CD14-positive monocyte (primary cell): ENCODE results near the gene C5orf58. TPM values are rescaled to one million over a fixed set of nuclear protein-coding genes. Genes with fewer than 3 reads are reported as not detected.

Experiments used
- DNase-seq, 3 donors: peaks; one replicate each; pipeline ENCODE4 v3.0.0-alpha.2; 2011 to 2022
- H2AFZ ChIP-seq: 2 replicates; pipeline ENCODE4 v1.6.0; 2012; ENCODE audit warnings: mild to moderate bottlenecking, low read depth, low read length, inconsistent platforms; ENCODE audit not compliant: insufficient read depth, poor library complexity, severe bottlenecking
- H3K27ac ChIP-seq, 2 donors: 1 replicate in 1 of 2; 2 replicates in 1 of 2; pipeline ENCODE4 v1.5.1; 2012 to 2013; ENCODE audit warnings: low read length in 2 of 2, control low read depth in 1 of 2, inconsistent platforms in 1 of 2, low read depth in 1 of 2, mild to moderate bottlenecking in 1 of 2
- H3K27me3 ChIP-seq, 2 donors: one replicate each; pipeline versions ENCODE4 v1.6.0 to v1.6.1; 2011 to 2013; ENCODE audit warnings: low read length in 2 of 2; ENCODE audit not compliant: control insufficient read depth in 2 of 2, insufficient read depth in 2 of 2
- H3K36me3 ChIP-seq, 2 donors: replicated peaks in 1 of 2; 1 replicate in 1 of 2; 2 replicates in 1 of 2; pipeline versions ENCODE4 v1.5.1 to v1.6.1; 2012 to 2013; ENCODE audit warnings: low read length in 2 of 2, control low read depth in 1 of 2, inconsistent platforms in 1 of 2, mild to moderate bottlenecking in 1 of 2; ENCODE audit not compliant: insufficient read depth in 2 of 2, control insufficient read depth in 1 of 2
- H3K4me1 ChIP-seq, 2 donors: 1 replicate in 1 of 2; 2 replicates in 1 of 2; pipeline versions ENCODE4 v1.5.1 to v1.6.1; 2012 to 2013; ENCODE audit warnings: low read length in 2 of 2, control low read depth in 1 of 2, inconsistent platforms in 1 of 2, mild to moderate bottlenecking in 1 of 2, moderate library complexity in 1 of 2; ENCODE audit not compliant: insufficient read depth in 2 of 2, control insufficient read depth in 1 of 2
- H3K4me2 ChIP-seq: replicated peaks from 2 replicates; pipeline ENCODE3; 2012; ENCODE audit warnings: low read length, moderate library complexity, mild to moderate bottlenecking; ENCODE audit not compliant: poor library complexity, severe bottlenecking; ENCODE audit errors: extremely low read depth
- H3K4me3 ChIP-seq, 3 experiments: fragments of 200-600 bp in 1 of 3; sonication (generic) in 1 of 3; replicated peaks in 1 of 3; 1 replicate in 2 of 3; 2 replicates in 1 of 3; pipeline ENCODE4 v1.5.1; 2011 to 2013; ENCODE audit warnings: low read length in 3 of 3, mild to moderate bottlenecking in 3 of 3, control low read depth in 2 of 3, low read depth in 2 of 3, inconsistent platforms in 1 of 3, moderate library complexity in 1 of 3
- H3K79me2 ChIP-seq: 2 replicates; pipeline ENCODE4 v1.6.0; 2012; ENCODE audit warnings: mild to moderate bottlenecking, control low read depth, inconsistent platforms, low read length, moderate library complexity; ENCODE audit not compliant: insufficient read depth
- H3K9ac ChIP-seq: 2 replicates; pipeline ENCODE4 v1.6.0; 2017; ENCODE audit warnings: low read length, mild to moderate bottlenecking; ENCODE audit not compliant: insufficient read depth, poor library complexity, severe bottlenecking
- H3K9me3 ChIP-seq, 2 donors: replicated peaks in 1 of 2; 1 replicate in 1 of 2; 2 replicates in 1 of 2; pipeline versions ENCODE4 v1.5.1 to v1.6.1; 2012 to 2013; ENCODE audit warnings: low read length in 2 of 2, control low read depth in 1 of 2; ENCODE audit not compliant: control insufficient read depth in 1 of 2, insufficient read depth in 1 of 2
- H4K20me1 ChIP-seq: 2 replicates; pipeline ENCODE4 v1.6.0; 2012; ENCODE audit warnings: mild to moderate bottlenecking, low read length, control low read depth, moderate library complexity; ENCODE audit not compliant: insufficient read depth
- H3K27ac Mint-ChIP-seq, 7 donors: one replicate each; pipeline ENCODE4 v1.8.0; 2020; ENCODE audit warnings: mild to moderate bottlenecking in 7 of 7, mixed read lengths in 7 of 7, moderate library complexity in 6 of 7, inconsistent platforms in 2 of 7
- H3K27me3 Mint-ChIP-seq, 3 donors: one replicate each; pipeline ENCODE4 v1.8.0; 2021 to 2022; ENCODE audit warnings: low read depth in 3 of 3, mild to moderate bottlenecking in 3 of 3, mixed read lengths in 3 of 3, moderate library complexity in 3 of 3, inconsistent platforms in 1 of 3
- H3K36me3 Mint-ChIP-seq, 2 donors: one replicate each; pipeline ENCODE4 v1.8.0; 2020; ENCODE audit warnings: mixed read lengths in 2 of 2, inconsistent platforms in 1 of 2, mild to moderate bottlenecking in 1 of 2
- H3K4me1 Mint-ChIP-seq: one replicate; pipeline ENCODE4 v1.8.0; 2020; ENCODE audit warnings: mild to moderate bottlenecking, mixed read lengths
- H3K4me3 Mint-ChIP-seq, 2 donors: one replicate each; pipeline ENCODE4 v1.8.0; 2020; ENCODE audit warnings: mild to moderate bottlenecking in 2 of 2, mixed read lengths in 2 of 2, moderate library complexity in 1 of 2
- H3K9me3 Mint-ChIP-seq, 7 donors: one replicate each; pipeline ENCODE4 v1.8.0; 2020 to 2022; ENCODE audit warnings: mixed read lengths in 7 of 7, mild to moderate bottlenecking in 6 of 7, moderate library complexity in 6 of 7, inconsistent platforms in 2 of 7
- CTCF ChIP-seq: fragments of 200-600 bp; IDR thresholded peaks from one replicate; pipeline ENCODE4 v1.8.0; 2022; ENCODE audit warnings: antibody characterized with exemption, mild to moderate bottlenecking
- WGBS: methylation state at CpG from one replicate; pipeline ENCODE4 v1.1.5; 2013; ENCODE audit warnings: missing lambda C conversion rate; ENCODE audit not compliant: insufficient coverage; 5-methylcytosine and 5-hydroxymethylcytosine counted together
- intact Hi-C, 2 donors: fragments of 100-400 bp; cut with micrococcal nuclease; formaldehyde crosslinking; loops; one replicate each; pipeline versions ENCODE4 v1.15.0 to v1.15.1; 2023
- polyA plus RNA-seq, 3 donors: library from polyadenylated mRNA; depleted of rRNA in 1 of 3; unstranded in 2 of 3; stranded (reverse) in 1 of 3; fragments of 300-500 nt in 2 of 3; fragments of >200 nt in 1 of 3; fragmentation: Illumina TruSeq in 2 of 3; gene quantifications; 1 replicate in 2 of 3; 2 replicates in 1 of 3; pipeline ENCODE4 v1.2.3, GENCODE V29; 2012 to 2021

C5orf58 gene
- polyA plus RNA-seq, 3 donors: 0.46 TPM; not detected in 2

- H3K9me3 Mint-ChIP-seq: no peaks in the 10 kb centered on the region
- H3K9ac ChIP-seq: no peak overlapping the region
- 100% methylated on average over 1 of the region's 1 CpG for WGBS
- no peaks in the 10 kb centered on the region for H3K9me3 ChIP-seq
- peaks cover 100% of the 10 kb centered on the region for H4K20me1 ChIP-seq
- peaks cover 5% of the 10 kb centered on the region for H3K79me2 ChIP-seq
- no peak overlapping the region for H2AFZ ChIP-seq
- no peak overlapping the region for H3K4me3 ChIP-seq
- peaks cover 100% of the 10 kb centered on the region in 2 donors for H3K36me3 ChIP-seq
- no peaks in the 10 kb centered on the region for H3K27me3 ChIP-seq
- H3K4me1 ChIP-seq: no peaks in the 10 kb centered on the region
- intact Hi-C loops: no loop called here
- no peak overlapping the region for H3K4me2 ChIP-seq
- no peak for TF ChIP-seq CTCF
- H3K36me3 Mint-ChIP-seq: peaks cover 97 to 99% of the 10 kb centered on the region in 2 donors
- no peak overlapping the region for H3K4me3 Mint-ChIP-seq
- H3K4me1 Mint-ChIP-seq: no peaks in the 10 kb centered on the region
- H3K27ac ChIP-seq: peak overlapping the region in 1 of 2 donors; percentile 26
- no peak for DNase-seq
- H3K27me3 Mint-ChIP-seq: peaks cover 0 to 1% (median 0%) of the 10 kb centered on the region in 3 donors
- peak overlapping the region in 3 of 7 donors; percentile 3 to 71 (median 52) for H3K27ac Mint-ChIP-seq
Observed at GRCh38 chr5:170256571-170256970, 23.8 kb downstream of the C5orf58 start.

GRCh38 chr5:170257370-170257769 is 24.6 kb downstream of the C5orf58 start:
- peaks cover 100% of the 10 kb centered on the region for H4K20me1 ChIP-seq
- Mint-ChIP-seq H3K27ac (peak overlapping the region in 4 of 7 donors; percentile 26 to 71 (median 48)), H3K4me3 (no peak overlapping the region), H3K4me1 (no peaks in the 10 kb centered on the region), H3K9me3 (no peaks in the 10 kb centered on the region), H3K36me3 (peaks cover 97 to 99% of the 10 kb centered on the region in 2 donors), H3K27me3 (peaks cover 0 to 1% (median 0%) of the 10 kb centered on the region in 3 donors)
- H3K36me3 ChIP-seq: peaks cover 100% of the 10 kb centered on the region in 2 donors
- no peak overlapping the region for H3K9ac ChIP-seq
- H3K4me2 ChIP-seq: no peak overlapping the region
- peaks cover 5% of the 10 kb centered on the region for H3K79me2 ChIP-seq
- H3K4me1 ChIP-seq: no peaks in the 10 kb centered on the region
- intact Hi-C loops: no loop called here
- no peaks in the 10 kb centered on the region for H3K9me3 ChIP-seq
- TF ChIP-seq CTCF: no peak
- H3K27ac ChIP-seq: peak overlapping the region in 1 of 2 donors; percentile 26
- H3K27me3 ChIP-seq: no peaks in the 10 kb centered on the region
- WGBS: 100% methylated on average over 2 of the region's 4 CpGs
- no peak overlapping the region for H2AFZ ChIP-seq
- no peak for DNase-seq
- H3K4me3 ChIP-seq: no peak overlapping the region
